HepG2 (cell line): ENCODE measurements around the gene MYCBP2. TPM values are rescaled to one million over a fixed set of nuclear protein-coding genes. Genes with fewer than 3 reads are reported as not detected.

Experiments
- ATAC-seq: fragments of 200-7000 bp; cut with Tn5 transposase; 3 replicates; pipeline ENCODE4 v1.9.1; 2020; ENCODE audit warnings: mild to moderate bottlenecking, moderate library complexity
- BruUV-seq: library from RNA; stranded (reverse); fragments of 400-500 nt; replicated peaks from 2 replicates; lab custom pipeline; 2021; lab: Mats Ljungman, UMichigan
- CTCF ChIA-PET: fragments of 300-600 bp; formaldehyde crosslinking; extraction: SDS; loops from one replicate; lab custom pipeline; 2021; ENCODE audit warnings: low total read pairs, inconsistent platforms, low intra/inter-chr PET ratio; lab: Yijun Ruan, JAX
- POLR2A ChIA-PET: fragments of 350-600 bp; sonication (Branson Sonifier 250); formaldehyde crosslinking; loops from one replicate; lab custom pipeline; 2020; ENCODE audit warnings: antibody characterized with exemption, inconsistent platforms; lab: Yijun Ruan, JAX
- DNase-seq: peaks from one replicate; pipeline ENCODE4 v3.0.0-alpha.2; 2015; ENCODE audit warnings: low spot score
- FAIRE-seq: peaks from 3 replicates; lab custom pipeline; 2011; peaks lifted over from hg19 to GRCh38; lab: Jason Lieb, UNC
- H2AFZ ChIP-seq: one replicate; pipeline ENCODE4 v1.6.1; 2011; ENCODE audit warnings: low read length, inconsistent platforms
- H3K27ac ChIP-seq: fragments of 300-600 bp; 3 replicates; pipeline ENCODE4 v1.8.0; 2011; ENCODE audit warnings: mixed run types, mild to moderate bottlenecking, mixed read lengths, low read length, inconsistent platforms; ENCODE audit not compliant: insufficient read depth; ENCODE audit errors: extremely low read length
- H3K27me3 ChIP-seq, 2 experiments: fragments of 200-600 bp in 1 of 2; 2 replicates in 1 of 2; 3 replicates in 1 of 2; pipeline versions ENCODE4 v1.6.0 to v1.8.0; 2011; ENCODE audit warnings: low read length in 2 of 2, mild to moderate bottlenecking in 2 of 2, moderate library complexity in 2 of 2, inconsistent platforms in 1 of 2; ENCODE audit not compliant: insufficient read depth in 2 of 2, control insufficient read depth in 1 of 2
- H3K36me3 ChIP-seq, 2 experiments: fragments of 200-600 bp in 1 of 2; replicated peaks in 1 of 2; 2 replicates in 1 of 2; 3 replicates in 1 of 2; pipeline versions ENCODE4 v1.5.1 to v1.8.0; 2011; ENCODE audit warnings: low read length in 2 of 2, inconsistent platforms in 1 of 2; ENCODE audit not compliant: insufficient read depth in 2 of 2, control insufficient read depth in 1 of 2
- H3K4me1 ChIP-seq: 2 replicates; pipeline ENCODE4 v1.5.1; 2012; ENCODE audit warnings: low read length, inconsistent platforms; ENCODE audit not compliant: insufficient read depth
- H3K4me2 ChIP-seq: 2 replicates; pipeline ENCODE4 v1.6.0; 2011; ENCODE audit warnings: low read depth, low read length, inconsistent platforms
- H3K4me3 ChIP-seq, 3 experiments: fragments of 200-600 bp in 1 of 3; sonication (generic), shearing (Covaris generic) in 1 of 3; replicated peaks in 1 of 3; 2 replicates each; pipeline ENCODE4 v1.5.1; 2011 to 2016; ENCODE audit warnings: low read length in 3 of 3, inconsistent platforms in 2 of 3, low read depth in 2 of 3, mild to moderate bottlenecking in 2 of 3, control low read depth in 1 of 3, mixed read lengths in 1 of 3; ENCODE audit not compliant: insufficient read depth in 1 of 3
- H3K79me2 ChIP-seq: one replicate; pipeline ENCODE4 v1.6.1; 2011; ENCODE audit warnings: low read length, inconsistent platforms; ENCODE audit not compliant: insufficient read depth
- H3K9ac ChIP-seq: 2 replicates; pipeline ENCODE4 v1.6.0; 2011; ENCODE audit warnings: mild to moderate bottlenecking, low read depth, low read length, inconsistent platforms; ENCODE audit not compliant: insufficient read depth
- H3K9me3 ChIP-seq: 2 replicates; pipeline ENCODE4 v1.5.1; 2012; ENCODE audit warnings: mild to moderate bottlenecking, low read length
- H4K20me1 ChIP-seq: 2 replicates; pipeline ENCODE4 v1.6.0; 2011; ENCODE audit warnings: inconsistent platforms, mild to moderate bottlenecking, low read length, moderate library complexity; ENCODE audit not compliant: insufficient read depth
- FOXA3 ChIP-seq: IDR thresholded peaks from 2 replicates; pipeline ENCODE4 v1.6.1; 2016; ENCODE audit warnings: missing genetic modification reagents, missing compliant biosample characterization
- FOXK1 ChIP-seq: sonication (generic); formaldehyde crosslinking; IDR thresholded peaks from 2 replicates; pipeline ENCODE4 v1.4.0; 2020; ENCODE audit warnings: low read depth, missing genetic modification reagents, borderline replicate concordance
- GATAD1 ChIP-seq: IDR thresholded peaks from 2 replicates; pipeline ENCODE4 v1.6.1; 2016; ENCODE audit warnings: missing genetic modification reagents, missing compliant biosample characterization
- HNRNPL ChIP-seq: fragments of 200-400 bp; formaldehyde crosslinking; IDR thresholded peaks from 2 replicates; pipeline ENCODE4 v1.6.1; 2017; ENCODE audit warnings: mild to moderate bottlenecking, low read depth, low read length
- JARID2 ChIP-seq: sonication (generic); formaldehyde crosslinking; IDR thresholded peaks from 2 replicates; pipeline ENCODE4 v1.8.1; 2023; ENCODE audit warnings: missing genetic modification reagents, inconsistent platforms; ENCODE audit not compliant: insufficient replicate concordance
- MBD4 ChIP-seq: IDR thresholded peaks from 2 replicates; pipeline ENCODE4 v1.6.1; 2012; ENCODE audit warnings: low read length, inconsistent platforms, borderline replicate concordance
- MZF1 ChIP-seq: sonication (generic); formaldehyde crosslinking; IDR thresholded peaks from 2 replicates; pipeline ENCODE4 v1.8.1; 2023; ENCODE audit warnings: mild to moderate bottlenecking, missing genetic modification reagents, borderline replicate concordance
- SALL1 ChIP-seq: sonication (generic); formaldehyde crosslinking; IDR thresholded peaks from 2 replicates; pipeline ENCODE4 v1.8.0; 2022; ENCODE audit warnings: mild to moderate bottlenecking, missing genetic modification reagents
- ZFX ChIP-seq: sonication (generic); formaldehyde crosslinking; IDR thresholded peaks from 2 replicates; pipeline ENCODE4 v1.4.0; 2020; ENCODE audit warnings: mild to moderate bottlenecking, low read depth, missing genetic modification reagents, moderate library complexity
- ZNF12 ChIP-seq: sonication (generic); formaldehyde crosslinking; IDR thresholded peaks from 2 replicates; pipeline ENCODE4 v1.5.0; 2020; ENCODE audit warnings: missing genetic modification reagents
- ZNF121 ChIP-seq: sonication (generic); formaldehyde crosslinking; IDR thresholded peaks from 2 replicates; pipeline ENCODE4 v1.5.0; 2020; ENCODE audit warnings: mild to moderate bottlenecking, missing genetic modification reagents
- WGBS: methylation state at CpG from one replicate; pipeline ENCODE4 v1.1.6; 2017; ENCODE audit warnings: low lambda C conversion rate; 5-methylcytosine and 5-hydroxymethylcytosine counted together
- in situ Hi-C: cut with HindIII; loops from 2 replicates; pipeline ENCODE4 v1.10.0; 2017; ENCODE audit warnings: low pct_unique_long_range_greater_than_20kb; ENCODE audit not compliant: extremely low pct_ligation_motif_present
- intact Hi-C: fragments of 100-400 bp; cut with micrococcal nuclease; formaldehyde crosslinking; loops from one replicate; pipeline ENCODE4 v1.10.0; 2022; ENCODE audit not compliant: unreplicated experiment
- polyA plus RNA-seq, 8 experiments: library from polyadenylated mRNA; depleted of rRNA in 3 of 8; stranded (reverse) in 7 of 8; unstranded in 1 of 8; fragments of >200 nt; fragmentation: Illumina TruSeq in 4 of 8; extraction: Trizol in 4 of 8; gene quantifications; 2 replicates each; pipeline versions ENCODE4 v1.2.1 to v1.2.3, GENCODE V29; 2011 to 2016; ENCODE audit warnings: low read depth in 4 of 8, missing spikeins in 1 of 8, mixed read lengths in 1 of 8; ENCODE audit not compliant: insufficient read depth in 1 of 8
- total RNA-seq, 5 experiments: library from RNA; depleted of rRNA; stranded (reverse); fragments of >200 nt; fragmentation: Illumina TruSeq; extraction: Trizol; gene quantifications; 2 replicates each; pipeline ENCODE4 v1.2.3, GENCODE V29; 2016; ENCODE audit warnings: low read depth in 1 of 5
- TF ChIP-seq, protein P1 (sequence below): sonication (generic); IDR thresholded peaks from 2 replicates; pipeline ENCODE4 v1.6.1; 2016; ENCODE audit warnings: low read depth, borderline replicate concordance
- TF ChIP-seq, protein P2 (sequence below): sonication (generic); formaldehyde crosslinking; IDR thresholded peaks from 2 replicates; pipeline ENCODE4 v1.5.1; 2020; ENCODE audit warnings: missing genetic modification reagents, mild to moderate bottlenecking, borderline replicate concordance

MYCBP2 gene
- total and polyA plus RNA-seq, 2 of the 13 experiments (the other 11 are each of a cell fraction or from before 2014, with no cell fraction given), result 16.3 to 35.3 TPM

DNA sequence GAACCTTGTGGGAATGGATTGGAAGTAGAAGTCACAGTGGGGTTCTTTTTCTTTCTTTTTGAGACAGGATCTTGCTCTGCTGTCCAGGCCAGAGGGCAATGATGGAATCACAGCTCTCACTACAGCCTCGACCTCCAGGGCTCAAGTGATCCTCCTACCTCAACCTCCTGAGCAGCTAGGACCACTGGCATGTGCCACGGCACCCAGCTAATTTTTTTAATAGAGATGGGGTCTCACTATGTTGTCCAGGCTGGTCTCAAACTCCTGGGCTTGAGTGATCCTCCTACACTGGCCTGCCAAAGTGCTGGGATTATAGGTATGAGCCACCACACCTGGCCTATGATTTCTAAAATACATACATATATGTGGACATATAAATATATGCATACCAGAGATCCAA, 111.4 kb downstream of the MYCBP2 start:
- Histone ChIP-seq H3K36me3 (peaks cover 2 to 14% of the 10 kb centered on the region in 2 experiments; a peak in 4 of 5 replicates), H3K4me2 (no peak overlapping the region), H3K4me1 (no peaks in the 10 kb centered on the region), H3K79me2 (no peaks in the 10 kb centered on the region), H3K9me3 (no peaks in the 10 kb centered on the region), H3K27ac (no peak overlapping the region), H3K9ac (no peak overlapping the region), H4K20me1 (no peaks in the 10 kb centered on the region), H3K4me3 (no peak overlapping the region), H3K27me3 (no peaks in the 10 kb centered on the region), H2AFZ (no peak overlapping the region)
- no peak for FAIRE-seq
- CTCF ChIA-PET, result no interaction called here
- no peak for DNase-seq
- in situ Hi-C loops (no loop called here), intact Hi-C loops (no loop called here)
- ATAC-seq, result no peak
- POLR2A ChIA-PET, result no interaction called here
- BruUV-seq, result no TSS peak
- TF ChIP-seq FOXA3 (CRISPR knock-in tag) (no peak), ZNF121 (CRISPR knock-in tag) (peak; percentile 66)
- WGBS, result 100% methylated on average over 1 of the region's 2 CpGs

DNA sequence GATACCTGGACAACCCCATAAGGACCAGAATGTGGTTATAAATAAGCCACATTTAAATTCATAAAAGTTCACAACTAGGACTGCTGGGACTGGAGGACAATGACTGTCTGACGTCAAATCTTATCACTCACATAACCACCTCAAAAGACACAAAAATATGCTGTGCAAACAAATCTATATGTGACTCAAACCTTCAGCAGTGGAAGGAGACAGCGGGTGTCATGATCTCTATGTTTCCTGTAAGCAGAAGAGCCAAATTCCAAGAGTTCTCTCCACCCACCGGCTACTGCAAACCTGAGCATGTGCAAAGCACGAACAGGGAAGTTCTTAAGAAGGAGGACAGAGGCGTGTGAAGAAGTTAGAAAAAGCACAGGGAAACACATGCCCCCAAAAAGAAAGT, 113.2 kb downstream of the MYCBP2 start:
- Histone ChIP-seq H3K4me3 (no peak overlapping the region), H3K4me2 (no peak overlapping the region), H3K27me3 (no peaks in the 10 kb centered on the region), H3K9ac (no peak overlapping the region), H3K27ac (no peak overlapping the region), H4K20me1 (no peaks in the 10 kb centered on the region), H3K9me3 (no peaks in the 10 kb centered on the region), H3K79me2 (no peaks in the 10 kb centered on the region), H2AFZ (no peak overlapping the region), H3K4me1 (no peaks in the 10 kb centered on the region), H3K36me3 (peaks cover 2 to 14% of the 10 kb centered on the region in 2 experiments; a peak in 4 of 5 replicates)
- intact Hi-C loops, result no loop called here
- ATAC-seq, result no peak
- no TSS peak for BruUV-seq
- 96% methylated on average over 5 of the region's 5 CpGs for WGBS
- CTCF ChIA-PET, result no interaction called here
- POLR2A ChIA-PET, result no interaction called here
- in situ Hi-C loops, result no loop called here
- no peak for FAIRE-seq
- DNase-seq, result no peak
- TF ChIP-seq HNRNPL (no peak), ZFX (CRISPR knock-in tag) (no peak), GATAD1 (CRISPR knock-in tag) (no peak), MBD4 (no peak), JARID2 (CRISPR knock-in tag) (no peak), MZF1 (CRISPR knock-in tag) (no peak), SALL1 (CRISPR knock-in tag) (no peak), FOXK1 (CRISPR knock-in tag) (no peak), ZNF12 (no peak)
- TF ChIP-seq, protein P1, sequence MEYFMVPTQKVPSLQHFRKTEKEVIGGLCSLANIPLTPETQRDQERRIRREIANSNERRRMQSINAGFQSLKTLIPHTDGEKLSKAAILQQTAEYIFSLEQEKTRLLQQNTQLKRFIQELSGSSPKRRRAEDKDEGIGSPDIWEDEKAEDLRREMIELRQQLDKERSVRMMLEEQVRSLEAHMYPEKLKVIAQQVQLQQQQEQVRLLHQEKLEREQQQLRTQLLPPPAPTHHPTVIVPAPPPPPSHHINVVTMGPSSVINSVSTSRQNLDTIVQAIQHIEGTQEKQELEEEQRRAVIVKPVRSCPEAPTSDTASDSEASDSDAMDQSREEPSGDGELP, result no peak
- TF ChIP-seq, protein P2, sequence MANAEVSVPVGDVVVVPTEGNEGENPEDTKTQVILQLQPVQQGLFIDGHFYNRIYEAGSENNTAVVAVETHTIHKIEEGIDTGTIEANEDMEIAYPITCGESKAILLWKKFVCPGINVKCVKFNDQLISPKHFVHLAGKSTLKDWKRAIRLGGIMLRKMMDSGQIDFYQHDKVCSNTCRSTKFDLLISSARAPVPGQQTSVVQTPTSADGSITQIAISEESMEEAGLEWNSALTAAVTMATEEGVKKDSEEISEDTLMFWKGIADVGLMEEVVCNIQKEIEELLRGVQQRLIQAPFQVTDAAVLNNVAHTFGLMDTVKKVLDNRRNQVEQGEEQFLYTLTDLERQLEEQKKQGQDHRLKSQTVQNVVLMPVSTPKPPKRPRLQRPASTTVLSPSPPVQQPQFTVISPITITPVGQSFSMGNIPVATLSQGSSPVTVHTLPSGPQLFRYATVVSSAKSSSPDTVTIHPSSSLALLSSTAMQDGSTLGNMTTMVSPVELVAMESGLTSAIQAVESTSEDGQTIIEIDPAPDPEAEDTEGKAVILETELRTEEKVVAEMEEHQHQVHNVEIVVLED (CRISPR knock-in tag), result no peak
